Heart left ventricle (tissue), 16 donors: ENCODE results near the gene CYP11A1. TPM values are rescaled to one million over a fixed set of nuclear protein-coding genes. Genes with fewer than 3 reads are reported as not detected.

ENCODE experiments used
- ATAC-seq, 4 donors: fragments of 200-7000 bp; cut with Tn5 transposase; one replicate each; pipeline ENCODE4 v1.9.1; 2020 to 2022; ENCODE audit warnings: moderate library complexity in 4 of 4, mild to moderate bottlenecking in 3 of 4, moderate number of reproducible peaks in 1 of 4
- DNase-seq, 5 donors: peaks; one replicate each; pipeline ENCODE4 v3.0.0-alpha.2; 2020
- H3K27ac ChIP-seq, 12 donors: fragments of 200-600 bp; sonication (generic) in 4 of 12; one replicate each; pipeline versions ENCODE4 v1.5.0 to v1.8.0; 2016 to 2022; ENCODE audit warnings: mild to moderate bottlenecking in 2 of 12
- H3K27me3 ChIP-seq, 9 donors: fragments of 200-600 bp; sonication (generic) in 2 of 9; one replicate each; pipeline versions ENCODE4 v1.5.1 to v1.8.0; 2016 to 2022; ENCODE audit warnings: mild to moderate bottlenecking in 3 of 9
- H3K36me3 ChIP-seq, 9 donors: fragments of 200-600 bp; sonication (generic) in 2 of 9; one replicate each; pipeline versions ENCODE4 v1.5.0 to v1.8.0; 2018 to 2022; ENCODE audit warnings: mild to moderate bottlenecking in 2 of 9
- H3K4me1 ChIP-seq, 12 donors: fragments of 200-600 bp; sonication (generic) in 4 of 12; one replicate each; pipeline versions ENCODE4 v1.5.0 to v1.8.0; 2016 to 2022; ENCODE audit warnings: mild to moderate bottlenecking in 3 of 12
- H3K4me3 ChIP-seq, 12 donors: fragments of 200-600 bp; sonication (generic) in 4 of 12; one replicate each; pipeline versions ENCODE4 v1.5.0 to v1.8.0; 2017 to 2022; ENCODE audit warnings: mild to moderate bottlenecking in 9 of 12, moderate library complexity in 4 of 12
- H3K9me3 ChIP-seq, 12 donors: fragments of 200-600 bp; sonication (generic) in 4 of 12; one replicate each; pipeline versions ENCODE4 v1.5.0 to v1.8.0; 2016 to 2022; ENCODE audit warnings: mild to moderate bottlenecking in 1 of 12
- CTCF ChIP-seq, 12 donors: fragments of 200-600 bp; sonication (generic) in 4 of 12; IDR thresholded peaks; one replicate each; pipeline versions ENCODE4 v1.5.0 to v1.8.0; 2018 to 2022; ENCODE audit warnings: antibody characterized with exemption in 12 of 12, mild to moderate bottlenecking in 5 of 12
- POLR2A ChIP-seq, 2 donors: fragments of 450-650 bp; IDR thresholded peaks; one replicate each; pipeline ENCODE4 v1.6.1; 2017; ENCODE audit warnings: antibody characterized with exemption in 2 of 2, mild to moderate bottlenecking in 2 of 2, moderate library complexity in 2 of 2
- WGBS, 4 donors: extraction: QIAGEN DNeasy Blood & Tissue Kit in 2 of 4; methylation state at CpG; one replicate each; pipeline versions ENCODE4 v1.1.5 to v1.1.7; 2013 to 2018; 5-methylcytosine and 5-hydroxymethylcytosine counted together
- intact Hi-C, 10 donors: fragments of 100-400 bp; cut with DNase I; formaldehyde crosslinking; loops; one replicate each; pipeline versions ENCODE4 v1.11.1 to v1.14.2; 2022
- polyA plus RNA-seq, 2 donors: library from polyadenylated mRNA; stranded (reverse); fragments of 200-250 nt; gene quantifications; one replicate each; pipeline ENCODE4 v1.2.3, GENCODE V29; 2013
- total RNA-seq, 9 donors: library from RNA; depleted of rRNA in 2 of 9; stranded (reverse); fragments of >200 nt in 2 of 9; fragmentation: NEBNext Ultra II Directional in 3 of 9; extraction: Animal tissue kit (Norgen Biotek cat#: 25700) in 3 of 9; gene quantifications; one replicate each; pipeline versions ENCODE4 v1.1.0 to v1.2.4, GENCODE V29; 2016 to 2023
- donor health status: ischemic (EF 13 %, LVEDD 7.1; RV severe dilation, severe dysfunction).
- donor health status: healthy with polysubstance abuse.
- donor health status: DM: no; HTN: yes; CAD: no.
- donor health status: DM: no; HTN: no; CAD: no.
- donor health status: ischemic (EF 25% LVEDD 6.9; RV normal size, moderate dysfunction).
- donor health status: ischemic (EF 25% LVEDD 5.7; RV mildly dilated, moderate dysfunction).
- donor health status: healthy.
- donor health status: DM: yes; HTN: yes; CAD: no.
- donor health status: ischemic (EF 35%, LVEDD 5.7; RV mildly dilated, moderate dysfunction).
- donor health status: nonischemic (EF 11% LVEDD 7.7; RV severe dilation, severe dysfunction).
- donor health status: DM: yes; HTN: yes; CAD: no.
- donor health status: PGD.
- donor health status: ischemic (EF 29% LVEDD 5.4; RV normal size, mild dysfunction).
- donor health status: nonischemic (EF 23%, LVEDD 6.1; RV moderate dilation, normal function).

The CYP11A1 gene
- total and polyA plus RNA-seq, 11 donors, result 0.07 to 3.4 (median 0.87) TPM

GRCh38 chr15:74375303-74375693 lies 7.9 kb upstream of the CYP11A1 start:
- intact Hi-C loops, result loop anchor here in 9 of 10 donors (2.0 to 10.0 kb wide), 12 partner anchors 64 to 570 kb away; no protein-coding TSS in a partner anchor
- WGBS, 4 donors, result 14 to 17% (median 15%) methylated on average over 9 of the region's 9 CpGs
- Histone ChIP-seq H3K4me1 (peaks cover 0 to 21% (median 13%) of the 10 kb centered on the region in 12 donors), H3K36me3 (no peaks in the 10 kb centered on the region), H3K9me3 (no peaks in the 10 kb centered on the region), H3K27ac (no peak overlapping the region), H3K27me3 (peaks cover 0 to 5% (median 0%) of the 10 kb centered on the region in 9 donors), H3K4me3 (no peak overlapping the region)
- ATAC-seq (peak; percentile 33 to 57 (median 50)), DNase-seq (peak; percentile 69 to 85 (median 81))
- TF ChIP-seq CTCF (IDR thresholded peaks at IDR 0.05) (peak; percentile 75 to 92 (median 82)), POLR2A (IDR thresholded peaks at IDR 0.05) (no peak)

GRCh38 chr15:74374648-74375302 lies 7.3 kb upstream of the CYP11A1 start:
- TF ChIP-seq CTCF (IDR thresholded peaks at IDR 0.05), result no peak
- TF ChIP-seq POLR2A (IDR thresholded peaks at IDR 0.05), result no peak
- H3K27ac ChIP-seq, result no peak overlapping the region
- H3K27me3 ChIP-seq, result peaks cover 0 to 5% (median 0%) of the 10 kb centered on the region in 9 donors
- H3K36me3 ChIP-seq, result no peaks in the 10 kb centered on the region
- DNase-seq, result no peak
- WGBS, 4 donors, result 22 to 38% (median 25%) methylated on average over 7 to 11 of the region's 11 CpGs
- H3K4me1 ChIP-seq, result peaks cover 0 to 21% (median 13%) of the 10 kb centered on the region in 12 donors
- ATAC-seq, result no peak
- intact Hi-C loops, result loop anchor here (1.0 to 10.0 kb wide), 15 partner anchors 64 to 570 kb away; no protein-coding TSS in a partner anchor
- H3K4me3 ChIP-seq, result peak overlapping the region in 11 of 12 donors; percentile 49 to 74 (median 61)
- H3K9me3 ChIP-seq, result no peaks in the 10 kb centered on the region

GRCh38 chr15:74373731-74374647 lies 6.5 kb upstream of the CYP11A1 start:
- peak overlapping the region; percentile 28 to 74 (median 60) for H3K4me3 ChIP-seq
- H3K27me3 ChIP-seq, result peaks cover 0 to 5% (median 0%) of the 10 kb centered on the region in 9 donors
- H3K9me3 ChIP-seq, result no peaks in the 10 kb centered on the region
- ATAC-seq (peak; percentile 95 to 99 (median 97)), DNase-seq (peak; percentile 91 to 94 (median 94))
- 0 to 3% (median 1%) methylated on average over 38 to 62 of the region's 62 CpGs for WGBS, 4 donors
- intact Hi-C loops, result loop anchor here (1.0 to 10.0 kb wide), 14 partner anchors 65 to 571 kb away; no protein-coding TSS in a partner anchor
- H3K27ac ChIP-seq, result peak overlapping the region in 2 of 12 donors; percentile 26 to 48
- H3K36me3 ChIP-seq, result no peaks in the 10 kb centered on the region
- H3K4me1 ChIP-seq, result peaks cover 0 to 21% (median 13%) of the 10 kb centered on the region in 12 donors
- TF ChIP-seq CTCF (IDR thresholded peaks at IDR 0.05) (peak; percentile 82 to 94 (median 88)), POLR2A (IDR thresholded peaks at IDR 0.05) (no peak)
